Mammary epithelial cell (primary cell): ENCODE results near the gene EXOC4.

Source experiments
- EZH2 ChIP-seq: IDR thresholded peaks from 2 replicates; pipeline ENCODE4 v1.6.1; 2012; ENCODE audit warnings: low read length, inconsistent platforms, borderline replicate concordance
- TF ChIP-seq, protein P1 (sequence below), 2 donors: IDR thresholded peaks in 1 of 2; conservative IDR thresholded peaks in 1 of 2; 2 replicates each; pipeline ENCODE4 v1.5.1; 2011 to 2012; ENCODE audit warnings: inconsistent platforms in 2 of 2, low read length in 2 of 2, mild to moderate bottlenecking in 2 of 2, control low read depth in 1 of 2, low read depth in 1 of 2; ENCODE audit not compliant: insufficient read depth in 1 of 2; ENCODE audit errors: extremely low read depth in 1 of 2

- TF ChIP-seq, protein P1, sequence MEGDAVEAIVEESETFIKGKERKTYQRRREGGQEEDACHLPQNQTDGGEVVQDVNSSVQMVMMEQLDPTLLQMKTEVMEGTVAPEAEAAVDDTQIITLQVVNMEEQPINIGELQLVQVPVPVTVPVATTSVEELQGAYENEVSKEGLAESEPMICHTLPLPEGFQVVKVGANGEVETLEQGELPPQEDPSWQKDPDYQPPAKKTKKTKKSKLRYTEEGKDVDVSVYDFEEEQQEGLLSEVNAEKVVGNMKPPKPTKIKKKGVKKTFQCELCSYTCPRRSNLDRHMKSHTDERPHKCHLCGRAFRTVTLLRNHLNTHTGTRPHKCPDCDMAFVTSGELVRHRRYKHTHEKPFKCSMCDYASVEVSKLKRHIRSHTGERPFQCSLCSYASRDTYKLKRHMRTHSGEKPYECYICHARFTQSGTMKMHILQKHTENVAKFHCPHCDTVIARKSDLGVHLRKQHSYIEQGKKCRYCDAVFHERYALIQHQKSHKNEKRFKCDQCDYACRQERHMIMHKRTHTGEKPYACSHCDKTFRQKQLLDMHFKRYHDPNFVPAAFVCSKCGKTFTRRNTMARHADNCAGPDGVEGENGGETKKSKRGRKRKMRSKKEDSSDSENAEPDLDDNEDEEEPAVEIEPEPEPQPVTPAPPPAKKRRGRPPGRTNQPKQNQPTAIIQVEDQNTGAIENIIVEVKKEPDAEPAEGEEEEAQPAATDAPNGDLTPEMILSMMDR (conservative IDR thresholded peaks at IDR 0.05 in 1 of 2, IDR thresholded peaks at IDR 0.05 in 1 of 2; ENCODE audit: extremely low read depth in 1 of 2, insufficient read depth in 1 of 2, low read depth in 1 of 2, low read length in 2 of 2) = no peak
- no peak for TF ChIP-seq EZH2
Observed at GRCh38 chr7:133587903-133588302, 335.0 kb downstream of the EXOC4 start.
